HepG2 (cell line): Measurements from ENCODE around the gene HAGH. TPM values are rescaled to one million over a fixed set of nuclear protein-coding genes. Genes with fewer than 3 reads are reported as not detected.

Source experiments
- ARNT2 ChIP-seq: sonication (generic); formaldehyde crosslinking; IDR thresholded peaks from 2 replicates; pipeline ENCODE4 v1.8.0; 2022; ENCODE audit warnings: mild to moderate bottlenecking, low read depth, missing genetic modification reagents, moderate library complexity
- CBFB ChIP-seq: sonication (generic); formaldehyde crosslinking; IDR thresholded peaks from 2 replicates; pipeline ENCODE4 v1.4.0; 2020; ENCODE audit warnings: missing genetic modification reagents
- ESRRA ChIP-seq: sonication (generic); formaldehyde crosslinking; IDR thresholded peaks from 2 replicates; pipeline ENCODE4 v1.5.1; 2020; ENCODE audit warnings: mild to moderate bottlenecking, low read depth, missing genetic modification reagents
- FOXO1 ChIP-seq: sonication (generic); formaldehyde crosslinking; IDR thresholded peaks from 2 replicates; pipeline ENCODE4 v1.4.0; 2020; ENCODE audit warnings: missing genetic modification reagents
- JUND ChIP-seq: sonication (generic); formaldehyde crosslinking; IDR thresholded peaks from 2 replicates; pipeline ENCODE4 v1.8.0; 2022; ENCODE audit warnings: mild to moderate bottlenecking, missing genetic modification reagents
- PCBP2 ChIP-seq: fragments of 200-400 bp; formaldehyde crosslinking; optimal IDR thresholded peaks from 2 replicates; pipeline ENCODE3; 2018; ENCODE audit warnings: low read length, low read depth; ENCODE audit not compliant: poor library complexity, severe bottlenecking
- PTBP1 ChIP-seq: fragments of 200-400 bp; formaldehyde crosslinking; IDR thresholded peaks from 2 replicates; pipeline ENCODE4 v1.6.1; 2018; ENCODE audit warnings: low read length, low read depth; ENCODE audit not compliant: poor library complexity, severe bottlenecking
- SMAD1 ChIP-seq: sonication (generic); formaldehyde crosslinking; IDR thresholded peaks from 2 replicates; pipeline ENCODE4 v1.4.0; 2020; ENCODE audit warnings: missing genetic modification reagents, low read depth, mild to moderate bottlenecking, borderline replicate concordance
- ZBTB20 ChIP-seq: sonication (generic); formaldehyde crosslinking; IDR thresholded peaks from 2 replicates; pipeline ENCODE4 v1.8.1; 2023; ENCODE audit warnings: missing genetic modification reagents, low read depth, mild to moderate bottlenecking, borderline replicate concordance
- ZNF33B ChIP-seq: sonication (generic); formaldehyde crosslinking; IDR thresholded peaks from 2 replicates; pipeline ENCODE4 v1.5.1; 2020; ENCODE audit warnings: mild to moderate bottlenecking, missing genetic modification reagents
- ZNF709 ChIP-seq: sonication (generic); formaldehyde crosslinking; IDR thresholded peaks from 2 replicates; pipeline ENCODE4 v1.5.0; 2020; ENCODE audit warnings: mild to moderate bottlenecking, missing genetic modification reagents
- ZSCAN9 ChIP-seq: IDR thresholded peaks from 2 replicates; pipeline ENCODE4 v1.6.1; 2016; ENCODE audit warnings: borderline replicate concordance
- polyA plus RNA-seq, 8 experiments: library from polyadenylated mRNA; depleted of rRNA in 3 of 8; stranded (reverse) in 7 of 8; unstranded in 1 of 8; fragments of >200 nt; fragmentation: Illumina TruSeq in 4 of 8; extraction: Trizol in 4 of 8; gene quantifications; 2 replicates each; pipeline versions ENCODE4 v1.2.1 to v1.2.3, GENCODE V29; 2011 to 2016; ENCODE audit warnings: low read depth in 4 of 8, missing spikeins in 1 of 8, mixed read lengths in 1 of 8; ENCODE audit not compliant: insufficient read depth in 1 of 8
- total RNA-seq, 5 experiments: library from RNA; depleted of rRNA; stranded (reverse); fragments of >200 nt; fragmentation: Illumina TruSeq; extraction: Trizol; gene quantifications; 2 replicates each; pipeline ENCODE4 v1.2.3, GENCODE V29; 2016; ENCODE audit warnings: low read depth in 1 of 5
- TF ChIP-seq, protein P1 (sequence below): sonication (generic); formaldehyde crosslinking; IDR thresholded peaks from 2 replicates; pipeline ENCODE4 v1.5.0; 2020; ENCODE audit warnings: mild to moderate bottlenecking, missing genetic modification reagents, borderline replicate concordance
- TF ChIP-seq, protein P2 (sequence below): sonication (generic); formaldehyde crosslinking; IDR thresholded peaks from 2 replicates; pipeline ENCODE4 v1.5.0; 2020; ENCODE audit warnings: mild to moderate bottlenecking, missing genetic modification reagents, borderline replicate concordance
- TF ChIP-seq, protein P3 (sequence below): sonication (generic); formaldehyde crosslinking; IDR thresholded peaks from 2 replicates; pipeline ENCODE4 v1.4.0; 2020; ENCODE audit warnings: missing genetic modification reagents, borderline replicate concordance

HAGH gene
- total and polyA plus RNA-seq, 2 of the 13 experiments (the other 11 are each of a cell fraction or from before 2014, with no cell fraction given): 70.4 to 95.4 TPM

DNA sequence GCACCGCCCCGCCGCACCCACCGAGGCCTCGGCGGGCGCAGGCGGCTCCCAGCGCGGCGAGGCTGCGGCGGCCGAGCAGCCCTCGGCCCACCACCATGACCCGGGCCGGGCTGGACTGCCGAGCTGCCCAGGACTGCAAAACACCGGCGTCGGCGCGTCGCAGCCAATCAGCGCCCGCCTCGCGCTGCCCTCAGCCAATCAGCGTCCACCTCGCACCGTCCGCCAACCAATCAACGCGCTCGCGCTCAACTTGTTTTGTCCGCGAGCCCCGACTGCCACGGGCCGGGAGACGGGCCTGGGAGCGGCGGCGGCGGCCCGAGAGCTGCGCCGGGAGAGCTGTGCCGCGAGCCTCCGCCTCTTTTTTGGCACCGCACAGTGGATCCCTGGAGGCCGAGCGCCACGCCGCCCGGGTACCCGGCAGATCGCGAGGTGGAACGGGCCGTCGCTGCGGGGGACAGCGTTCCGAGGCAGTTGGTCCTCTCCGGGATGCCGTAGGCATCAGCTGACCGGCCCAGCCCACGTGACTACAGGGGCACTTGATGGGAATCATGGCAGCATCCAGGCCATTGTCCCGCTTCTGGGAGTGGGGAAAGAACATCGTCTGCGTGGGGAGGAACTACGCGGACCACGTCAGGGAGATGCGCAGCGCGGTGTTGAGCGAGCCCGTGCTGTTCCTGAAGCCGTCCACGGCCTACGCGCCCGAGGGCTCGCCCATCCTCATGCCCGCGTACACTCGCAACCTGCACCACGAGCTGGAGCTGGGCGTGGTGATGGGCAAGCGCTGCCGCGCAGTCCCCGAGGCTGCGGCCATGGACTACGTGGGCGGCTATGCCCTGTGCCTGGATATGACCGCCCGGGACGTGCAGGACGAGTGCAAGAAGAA lies at the start of gene HAGH, which contains the start of gene FAHD1 (continued):
- TF ChIP-seq SMAD1 (CRISPR knock-in tag): no peak
- peak; percentile 74 for TF ChIP-seq ARNT2 (CRISPR knock-in tag)
- TF ChIP-seq PTBP1: no peak
- peak; percentile 81; the same call in 1 of the 2 replicates for TF ChIP-seq ZSCAN9 (CRISPR knock-in tag)
- TF ChIP-seq, protein P1, sequence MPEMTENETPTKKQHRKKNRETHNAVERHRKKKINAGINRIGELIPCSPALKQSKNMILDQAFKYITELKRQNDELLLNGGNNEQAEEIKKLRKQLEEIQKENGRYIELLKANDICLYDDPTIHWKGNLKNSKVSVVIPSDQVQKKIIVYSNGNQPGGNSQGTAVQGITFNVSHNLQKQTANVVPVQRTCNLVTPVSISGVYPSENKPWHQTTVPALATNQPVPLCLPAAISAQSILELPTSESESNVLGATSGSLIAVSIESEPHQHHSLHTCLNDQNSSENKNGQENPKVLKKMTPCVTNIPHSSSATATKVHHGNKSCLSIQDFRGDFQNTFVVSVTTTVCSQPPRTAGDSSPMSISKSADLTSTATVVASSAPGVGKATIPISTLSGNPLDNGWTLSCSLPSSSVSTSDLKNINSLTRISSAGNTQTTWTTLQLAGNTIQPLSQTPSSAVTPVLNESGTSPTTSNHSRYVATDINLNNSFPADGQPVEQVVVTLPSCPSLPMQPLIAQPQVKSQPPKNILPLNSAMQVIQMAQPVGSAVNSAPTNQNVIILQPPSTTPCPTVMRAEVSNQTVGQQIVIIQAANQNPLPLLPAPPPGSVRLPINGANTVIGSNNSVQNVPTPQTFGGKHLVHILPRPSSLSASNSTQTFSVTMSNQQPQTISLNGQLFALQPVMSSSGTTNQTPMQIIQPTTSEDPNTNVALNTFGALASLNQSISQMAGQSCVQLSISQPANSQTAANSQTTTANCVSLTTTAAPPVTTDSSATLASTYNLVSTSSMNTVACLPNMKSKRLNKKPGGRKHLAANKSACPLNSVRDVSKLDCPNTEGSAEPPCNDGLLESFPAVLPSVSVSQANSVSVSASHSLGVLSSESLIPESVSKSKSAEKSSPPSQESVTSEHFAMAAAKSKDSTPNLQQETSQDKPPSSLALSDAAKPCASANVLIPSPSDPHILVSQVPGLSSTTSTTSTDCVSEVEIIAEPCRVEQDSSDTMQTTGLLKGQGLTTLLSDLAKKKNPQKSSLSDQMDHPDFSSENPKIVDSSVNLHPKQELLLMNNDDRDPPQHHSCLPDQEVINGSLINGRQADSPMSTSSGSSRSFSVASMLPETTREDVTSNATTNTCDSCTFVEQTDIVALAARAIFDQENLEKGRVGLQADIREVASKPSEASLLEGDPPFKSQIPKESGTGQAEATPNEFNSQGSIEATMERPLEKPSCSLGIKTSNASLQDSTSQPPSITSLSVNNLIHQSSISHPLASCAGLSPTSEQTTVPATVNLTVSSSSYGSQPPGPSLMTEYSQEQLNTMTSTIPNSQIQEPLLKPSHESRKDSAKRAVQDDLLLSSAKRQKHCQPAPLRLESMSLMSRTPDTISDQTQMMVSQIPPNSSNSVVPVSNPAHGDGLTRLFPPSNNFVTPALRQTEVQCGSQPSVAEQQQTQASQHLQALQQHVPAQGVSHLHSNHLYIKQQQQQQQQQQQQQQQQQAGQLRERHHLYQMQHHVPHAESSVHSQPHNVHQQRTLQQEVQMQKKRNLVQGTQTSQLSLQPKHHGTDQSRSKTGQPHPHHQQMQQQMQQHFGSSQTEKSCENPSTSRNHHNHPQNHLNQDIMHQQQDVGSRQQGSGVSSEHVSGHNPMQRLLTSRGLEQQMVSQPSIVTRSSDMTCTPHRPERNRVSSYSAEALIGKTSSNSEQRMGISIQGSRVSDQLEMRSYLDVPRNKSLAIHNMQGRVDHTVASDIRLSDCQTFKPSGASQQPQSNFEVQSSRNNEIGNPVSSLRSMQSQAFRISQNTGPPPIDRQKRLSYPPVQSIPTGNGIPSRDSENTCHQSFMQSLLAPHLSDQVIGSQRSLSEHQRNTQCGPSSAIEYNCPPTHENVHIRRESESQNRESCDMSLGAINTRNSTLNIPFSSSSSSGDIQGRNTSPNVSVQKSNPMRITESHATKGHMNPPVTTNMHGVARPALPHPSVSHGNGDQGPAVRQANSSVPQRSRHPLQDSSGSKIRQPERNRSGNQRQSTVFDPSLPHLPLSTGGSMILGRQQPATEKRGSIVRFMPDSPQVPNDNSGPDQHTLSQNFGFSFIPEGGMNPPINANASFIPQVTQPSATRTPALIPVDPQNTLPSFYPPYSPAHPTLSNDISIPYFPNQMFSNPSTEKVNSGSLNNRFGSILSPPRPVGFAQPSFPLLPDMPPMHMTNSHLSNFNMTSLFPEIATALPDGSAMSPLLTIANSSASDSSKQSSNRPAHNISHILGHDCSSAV (CRISPR knock-in tag): no peak
- peak; percentile 71; the same call in 1 of the 2 replicates for TF ChIP-seq ESRRA (CRISPR knock-in tag)
- TF ChIP-seq ZNF709 (CRISPR knock-in tag): no peak
- TF ChIP-seq ZNF33B: peak; percentile 74
- TF ChIP-seq PCBP2: no peak
- TF ChIP-seq, protein P2, sequence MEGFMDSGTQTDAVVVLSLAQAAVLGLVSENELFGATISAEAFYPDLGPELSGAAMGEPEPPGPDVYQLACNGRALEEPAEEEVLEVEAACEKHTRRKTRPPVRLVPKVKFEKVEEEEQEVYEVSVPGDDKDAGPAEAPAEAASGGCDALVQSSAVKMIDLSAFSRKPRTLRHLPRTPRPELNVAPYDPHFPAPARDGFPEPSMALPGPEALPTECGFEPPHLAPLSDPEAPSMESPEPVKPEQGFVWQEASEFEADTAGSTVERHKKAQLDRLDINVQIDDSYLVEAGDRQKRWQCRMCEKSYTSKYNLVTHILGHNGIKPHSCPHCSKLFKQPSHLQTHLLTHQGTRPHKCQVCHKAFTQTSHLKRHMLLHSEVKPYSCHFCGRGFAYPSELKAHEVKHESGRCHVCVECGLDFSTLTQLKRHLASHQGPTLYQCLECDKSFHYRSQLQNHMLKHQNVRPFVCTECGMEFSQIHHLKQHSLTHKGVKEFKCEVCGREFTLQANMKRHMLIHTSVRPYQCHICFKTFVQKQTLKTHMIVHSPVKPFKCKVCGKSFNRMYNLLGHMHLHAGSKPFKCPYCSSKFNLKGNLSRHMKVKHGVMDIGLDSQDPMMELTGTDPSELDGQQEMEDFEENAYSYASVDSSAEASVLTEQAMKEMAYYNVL (CRISPR knock-in tag): peak; percentile 89
- TF ChIP-seq CBFB (CRISPR knock-in tag): peak; percentile 77; the same call in 1 of the 2 replicates
- no peak for TF ChIP-seq FOXO1 (CRISPR knock-in tag)
- TF ChIP-seq, protein P3, sequence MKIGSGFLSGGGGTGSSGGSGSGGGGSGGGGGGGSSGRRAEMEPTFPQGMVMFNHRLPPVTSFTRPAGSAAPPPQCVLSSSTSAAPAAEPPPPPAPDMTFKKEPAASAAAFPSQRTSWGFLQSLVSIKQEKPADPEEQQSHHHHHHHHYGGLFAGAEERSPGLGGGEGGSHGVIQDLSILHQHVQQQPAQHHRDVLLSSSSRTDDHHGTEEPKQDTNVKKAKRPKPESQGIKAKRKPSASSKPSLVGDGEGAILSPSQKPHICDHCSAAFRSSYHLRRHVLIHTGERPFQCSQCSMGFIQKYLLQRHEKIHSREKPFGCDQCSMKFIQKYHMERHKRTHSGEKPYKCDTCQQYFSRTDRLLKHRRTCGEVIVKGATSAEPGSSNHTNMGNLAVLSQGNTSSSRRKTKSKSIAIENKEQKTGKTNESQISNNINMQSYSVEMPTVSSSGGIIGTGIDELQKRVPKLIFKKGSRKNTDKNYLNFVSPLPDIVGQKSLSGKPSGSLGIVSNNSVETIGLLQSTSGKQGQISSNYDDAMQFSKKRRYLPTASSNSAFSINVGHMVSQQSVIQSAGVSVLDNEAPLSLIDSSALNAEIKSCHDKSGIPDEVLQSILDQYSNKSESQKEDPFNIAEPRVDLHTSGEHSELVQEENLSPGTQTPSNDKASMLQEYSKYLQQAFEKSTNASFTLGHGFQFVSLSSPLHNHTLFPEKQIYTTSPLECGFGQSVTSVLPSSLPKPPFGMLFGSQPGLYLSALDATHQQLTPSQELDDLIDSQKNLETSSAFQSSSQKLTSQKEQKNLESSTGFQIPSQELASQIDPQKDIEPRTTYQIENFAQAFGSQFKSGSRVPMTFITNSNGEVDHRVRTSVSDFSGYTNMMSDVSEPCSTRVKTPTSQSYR (CRISPR knock-in tag): no peak
- TF ChIP-seq JUND (CRISPR knock-in tag): peak; percentile 20; the same call in 1 of the 2 replicates
- peak; percentile 55; the same call in 1 of the 2 replicates for TF ChIP-seq ZBTB20 (CRISPR knock-in tag)
